ENCODE results near the gene AGAP9. TPM values are rescaled to one million over a fixed set of nuclear protein-coding genes. Genes with fewer than 3 reads are reported as not detected.
"Not testable (repeated sequence)": the region's sequence is repeated elsewhere in the genome, so short reads cannot be mapped to it uniquely, and the experiment has no call there.

Gene AGAP9
- total RNA-seq, 1 donor from 2014 or later, result 5.4 TPM

GRCh38 chr10:47482367-47482766 lies 41.1 kb downstream of the AGAP9 start:
- H3K36me3 Mint-ChIP-seq (ENCODE audit: low read depth); H3K27me3 Mint-ChIP-seq (ENCODE audit: low read depth); H3K4me1 Mint-ChIP-seq (ENCODE audit: low read depth); H3K4me3 Mint-ChIP-seq (ENCODE audit: unreplicated experiment); H3K9me3 Mint-ChIP-seq (ENCODE audit: low read depth); DNase-seq (ENCODE audit: low spot score); H3K27ac Mint-ChIP-seq (ENCODE audit: unreplicated experiment): not testable (repeated sequence)

GRCh38 chr10:47481768-47482181 lies 41.7 kb downstream of the AGAP9 start:
- H3K4me3 Mint-ChIP-seq (ENCODE audit: unreplicated experiment); H3K4me1 Mint-ChIP-seq (ENCODE audit: low read depth); H3K27me3 Mint-ChIP-seq (ENCODE audit: low read depth); H3K36me3 Mint-ChIP-seq (ENCODE audit: low read depth); H3K9me3 Mint-ChIP-seq (ENCODE audit: low read depth); DNase-seq (ENCODE audit: low spot score); H3K27ac Mint-ChIP-seq (ENCODE audit: unreplicated experiment): not testable (repeated sequence)

- H3K27me3 Mint-ChIP-seq (ENCODE audit: low read depth); H3K9me3 Mint-ChIP-seq (ENCODE audit: low read depth); DNase-seq (ENCODE audit: low spot score); H3K4me1 Mint-ChIP-seq (ENCODE audit: low read depth); H3K27ac Mint-ChIP-seq (ENCODE audit: unreplicated experiment); H3K36me3 Mint-ChIP-seq (ENCODE audit: low read depth); H3K4me3 Mint-ChIP-seq (ENCODE audit: unreplicated experiment): not testable (repeated sequence)
Measured at GRCh38 chr10:47481182-47481766, 42.2 kb downstream of the AGAP9 start.

- H3K27me3 Mint-ChIP-seq (ENCODE audit: low read depth); H3K27ac Mint-ChIP-seq (ENCODE audit: unreplicated experiment); H3K4me3 Mint-ChIP-seq (ENCODE audit: unreplicated experiment); H3K4me1 Mint-ChIP-seq (ENCODE audit: low read depth); H3K9me3 Mint-ChIP-seq (ENCODE audit: low read depth); H3K36me3 Mint-ChIP-seq (ENCODE audit: low read depth); DNase-seq (ENCODE audit: low spot score): not testable (repeated sequence)
Measured at GRCh38 chr10:47480133-47480532, 43.3 kb downstream of the AGAP9 start.

- not testable (repeated sequence) for H3K4me1 Mint-ChIP-seq (ENCODE audit: low read depth); H3K27ac Mint-ChIP-seq (ENCODE audit: unreplicated experiment)
Measured at GRCh38 chr10:47478114-47478513, 45.3 kb downstream of the AGAP9 start.

GRCh38 chr10:47477078-47477477 lies 46.4 kb downstream of the AGAP9 start:
- H3K9me3 Mint-ChIP-seq (ENCODE audit: low read depth); H3K27me3 Mint-ChIP-seq (ENCODE audit: low read depth); H3K4me1 Mint-ChIP-seq (ENCODE audit: low read depth); H3K36me3 Mint-ChIP-seq (ENCODE audit: low read depth); H3K27ac Mint-ChIP-seq (ENCODE audit: unreplicated experiment); H3K4me3 Mint-ChIP-seq (ENCODE audit: unreplicated experiment); DNase-seq (ENCODE audit: low spot score): not testable (repeated sequence)

More at GRCh38 chr10:47478114-47478513, 45.3 kb downstream of the AGAP9 start:
- not testable (repeated sequence) for DNase-seq (ENCODE audit: low spot score); H3K9me3 Mint-ChIP-seq (ENCODE audit: low read depth); H3K27me3 Mint-ChIP-seq (ENCODE audit: low read depth); H3K4me3 Mint-ChIP-seq (ENCODE audit: unreplicated experiment); H3K36me3 Mint-ChIP-seq (ENCODE audit: low read depth)

- H3K4me1 Mint-ChIP-seq (ENCODE audit: low read depth); H3K27ac Mint-ChIP-seq (ENCODE audit: unreplicated experiment); H3K27me3 Mint-ChIP-seq (ENCODE audit: low read depth); H3K4me3 Mint-ChIP-seq (ENCODE audit: unreplicated experiment); DNase-seq (ENCODE audit: low spot score); H3K9me3 Mint-ChIP-seq (ENCODE audit: low read depth); H3K36me3 Mint-ChIP-seq (ENCODE audit: low read depth): not testable (repeated sequence)
Measured at GRCh38 chr10:47475101-47475500, 48.3 kb downstream of the AGAP9 start.

GRCh38 chr10:47473516-47473915 lies 49.9 kb downstream of the AGAP9 start:
- not testable (repeated sequence) for H3K4me1 Mint-ChIP-seq (ENCODE audit: low read depth); H3K36me3 Mint-ChIP-seq (ENCODE audit: low read depth); DNase-seq (ENCODE audit: low spot score); H3K27me3 Mint-ChIP-seq (ENCODE audit: low read depth); H3K27ac Mint-ChIP-seq (ENCODE audit: unreplicated experiment); H3K9me3 Mint-ChIP-seq (ENCODE audit: low read depth); H3K4me3 Mint-ChIP-seq (ENCODE audit: unreplicated experiment)

- H3K4me1 Mint-ChIP-seq (ENCODE audit: low read depth); H3K36me3 Mint-ChIP-seq (ENCODE audit: low read depth); H3K27ac Mint-ChIP-seq (ENCODE audit: unreplicated experiment); H3K27me3 Mint-ChIP-seq (ENCODE audit: low read depth); H3K9me3 Mint-ChIP-seq (ENCODE audit: low read depth); DNase-seq (ENCODE audit: low spot score); H3K4me3 Mint-ChIP-seq (ENCODE audit: unreplicated experiment): not testable (repeated sequence)
Measured at GRCh38 chr10:47472647-47473046, 50.8 kb downstream of the AGAP9 start.

- H3K36me3 Mint-ChIP-seq (ENCODE audit: low read depth); DNase-seq (ENCODE audit: low spot score); H3K27ac Mint-ChIP-seq (ENCODE audit: unreplicated experiment); H3K4me1 Mint-ChIP-seq (ENCODE audit: low read depth); H3K27me3 Mint-ChIP-seq (ENCODE audit: low read depth); H3K9me3 Mint-ChIP-seq (ENCODE audit: low read depth); H3K4me3 Mint-ChIP-seq (ENCODE audit: unreplicated experiment): not testable (repeated sequence)
Measured at GRCh38 chr10:47472072-47472471, 51.4 kb downstream of the AGAP9 start.

GRCh38 chr10:47468731-47469528 lies 54.5 kb downstream of the AGAP9 start:
- not testable (repeated sequence) for H3K9me3 Mint-ChIP-seq (ENCODE audit: low read depth); DNase-seq (ENCODE audit: low spot score); H3K4me1 Mint-ChIP-seq (ENCODE audit: low read depth); H3K36me3 Mint-ChIP-seq (ENCODE audit: low read depth); H3K4me3 Mint-ChIP-seq (ENCODE audit: unreplicated experiment); H3K27me3 Mint-ChIP-seq (ENCODE audit: low read depth); H3K27ac Mint-ChIP-seq (ENCODE audit: unreplicated experiment)

GRCh38 chr10:47467957-47468356 lies 55.5 kb downstream of the AGAP9 start:
- not testable (repeated sequence) for DNase-seq (ENCODE audit: low spot score); H3K4me1 Mint-ChIP-seq (ENCODE audit: low read depth); H3K27ac Mint-ChIP-seq (ENCODE audit: unreplicated experiment); H3K9me3 Mint-ChIP-seq (ENCODE audit: low read depth); H3K4me3 Mint-ChIP-seq (ENCODE audit: unreplicated experiment); H3K36me3 Mint-ChIP-seq (ENCODE audit: low read depth); H3K27me3 Mint-ChIP-seq (ENCODE audit: low read depth)

GRCh38 chr10:47467458-47467857 lies 56.0 kb downstream of the AGAP9 start:
- H3K27me3 Mint-ChIP-seq (ENCODE audit: low read depth); H3K4me1 Mint-ChIP-seq (ENCODE audit: low read depth); H3K27ac Mint-ChIP-seq (ENCODE audit: unreplicated experiment): not testable (repeated sequence)

More at GRCh38 chr10:47467458-47467857, 56.0 kb downstream of the AGAP9 start:
- not testable (repeated sequence) for H3K9me3 Mint-ChIP-seq (ENCODE audit: low read depth); H3K36me3 Mint-ChIP-seq (ENCODE audit: low read depth); DNase-seq (ENCODE audit: low spot score); H3K4me3 Mint-ChIP-seq (ENCODE audit: unreplicated experiment)

Data from chondrocyte (in vitro differentiated cells).